Astrocyte (in vitro differentiated cells and primary cell): Measurements from ENCODE around the gene RNASE12. TPM values are rescaled to one million over a fixed set of nuclear protein-coding genes. Genes with fewer than 3 reads are reported as not detected.
A peak's percentile ranks its signal among the peaks of the same experiment; 100 is the strongest.

Experiments used
- DNase-seq: peaks from one replicate; pipeline ENCODE4 v3.0.0-alpha.2; 2010; ENCODE audit warnings: low read depth
- FAIRE-seq: peaks from 2 replicates; lab custom pipeline; 2011; peaks lifted over from hg19 to GRCh38; lab: Jason Lieb, UNC
- H2AFZ ChIP-seq: 2 replicates; pipeline ENCODE4 v1.6.0; 2012; ENCODE audit warnings: low read depth, low read length, inconsistent platforms
- H3K27ac ChIP-seq: 2 replicates; pipeline ENCODE4 v1.5.1; 2011; ENCODE audit warnings: low read depth, low read length, inconsistent platforms
- H3K27me3 ChIP-seq: 2 replicates; pipeline ENCODE4 v1.6.0; 2011; ENCODE audit warnings: low read length, inconsistent platforms; ENCODE audit not compliant: insufficient read depth
- H3K36me3 ChIP-seq: 2 replicates; pipeline ENCODE4 v1.5.1; 2011; ENCODE audit warnings: low read length, inconsistent platforms; ENCODE audit not compliant: insufficient read depth
- H3K4me1 ChIP-seq: 2 replicates; pipeline ENCODE4 v1.5.1; 2011; ENCODE audit warnings: low read length, inconsistent platforms; ENCODE audit not compliant: insufficient read depth
- H3K4me2 ChIP-seq: 2 replicates; pipeline ENCODE4 v1.6.0; 2012; ENCODE audit warnings: low read length, inconsistent platforms
- H3K4me3 ChIP-seq: 2 replicates; pipeline ENCODE4 v1.5.1; 2011; ENCODE audit warnings: low read depth, mild to moderate bottlenecking, low read length, inconsistent platforms; ENCODE audit not compliant: insufficient read depth
- H3K79me2 ChIP-seq: 2 replicates; pipeline ENCODE4 v1.6.0; 2012; ENCODE audit warnings: mild to moderate bottlenecking, low read length, inconsistent platforms; ENCODE audit not compliant: insufficient read depth
- H3K9ac ChIP-seq: 2 replicates; pipeline ENCODE4 v1.6.0; 2012; ENCODE audit warnings: mild to moderate bottlenecking, low read length, inconsistent platforms
- H3K9me3 ChIP-seq: 2 replicates; pipeline ENCODE4 v1.5.1; 2012; ENCODE audit warnings: low read depth, mild to moderate bottlenecking, low read length, inconsistent platforms; ENCODE audit not compliant: insufficient read depth
- H4K20me1 ChIP-seq: 2 replicates; pipeline ENCODE4 v1.6.0; 2012; ENCODE audit warnings: low read length, inconsistent platforms; ENCODE audit not compliant: insufficient read depth
- H3K27ac Mint-ChIP-seq: one replicate; pipeline ENCODE4 v1.8.0; 2021; ENCODE audit warnings: mild to moderate bottlenecking, mixed read lengths; ENCODE audit not compliant: unreplicated experiment
- H3K27me3 Mint-ChIP-seq: one replicate; pipeline ENCODE4 v1.8.0; 2021; ENCODE audit warnings: low read depth, mixed read lengths; ENCODE audit not compliant: unreplicated experiment
- H3K36me3 Mint-ChIP-seq: one replicate; pipeline ENCODE4 v1.8.0; 2021; ENCODE audit warnings: low read depth, mixed read lengths; ENCODE audit not compliant: unreplicated experiment
- H3K4me1 Mint-ChIP-seq: one replicate; pipeline ENCODE4 v1.8.0; 2021; ENCODE audit warnings: low read depth, mixed read lengths; ENCODE audit not compliant: unreplicated experiment
- H3K4me3 Mint-ChIP-seq: one replicate; pipeline ENCODE4 v1.8.0; 2021; ENCODE audit warnings: mild to moderate bottlenecking, moderate library complexity, mixed read lengths; ENCODE audit not compliant: unreplicated experiment
- H3K9me3 Mint-ChIP-seq: one replicate; pipeline ENCODE4 v1.8.0; 2021; ENCODE audit warnings: mild to moderate bottlenecking, mixed read lengths; ENCODE audit not compliant: unreplicated experiment
- EZH2 ChIP-seq: IDR thresholded peaks from 2 replicates; pipeline ENCODE4 v1.6.1; 2012; ENCODE audit warnings: mild to moderate bottlenecking, low read length, inconsistent platforms; ENCODE audit not compliant: insufficient read depth
- total RNA-seq: library from RNA; stranded (reverse); gene quantifications from 2 replicates; pipeline ENCODE4 v1.2.1, GENCODE V29; 2021
- TF ChIP-seq, protein P1 (sequence below): IDR thresholded peaks from 2 replicates; pipeline ENCODE4 v1.5.1; 2011; ENCODE audit warnings: low read depth, mild to moderate bottlenecking, inconsistent platforms, low read length, moderate library complexity; ENCODE audit not compliant: insufficient read depth

Gene RNASE12
- total RNA-seq, 1 donor from 2014 or later, result not detected

- Mint-ChIP-seq H3K4me1 (peaks cover 16% of the 10 kb centered on the region), H3K4me3 (no peak overlapping the region), H3K27me3 (no peaks in the 10 kb centered on the region), H3K36me3 (no peaks in the 10 kb centered on the region), H3K9me3 (no peaks in the 10 kb centered on the region), H3K27ac (no peak overlapping the region)
- TF ChIP-seq EZH2, result no peak
- TF ChIP-seq, protein P1, sequence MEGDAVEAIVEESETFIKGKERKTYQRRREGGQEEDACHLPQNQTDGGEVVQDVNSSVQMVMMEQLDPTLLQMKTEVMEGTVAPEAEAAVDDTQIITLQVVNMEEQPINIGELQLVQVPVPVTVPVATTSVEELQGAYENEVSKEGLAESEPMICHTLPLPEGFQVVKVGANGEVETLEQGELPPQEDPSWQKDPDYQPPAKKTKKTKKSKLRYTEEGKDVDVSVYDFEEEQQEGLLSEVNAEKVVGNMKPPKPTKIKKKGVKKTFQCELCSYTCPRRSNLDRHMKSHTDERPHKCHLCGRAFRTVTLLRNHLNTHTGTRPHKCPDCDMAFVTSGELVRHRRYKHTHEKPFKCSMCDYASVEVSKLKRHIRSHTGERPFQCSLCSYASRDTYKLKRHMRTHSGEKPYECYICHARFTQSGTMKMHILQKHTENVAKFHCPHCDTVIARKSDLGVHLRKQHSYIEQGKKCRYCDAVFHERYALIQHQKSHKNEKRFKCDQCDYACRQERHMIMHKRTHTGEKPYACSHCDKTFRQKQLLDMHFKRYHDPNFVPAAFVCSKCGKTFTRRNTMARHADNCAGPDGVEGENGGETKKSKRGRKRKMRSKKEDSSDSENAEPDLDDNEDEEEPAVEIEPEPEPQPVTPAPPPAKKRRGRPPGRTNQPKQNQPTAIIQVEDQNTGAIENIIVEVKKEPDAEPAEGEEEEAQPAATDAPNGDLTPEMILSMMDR, result no peak
- H3K4me2 ChIP-seq, result no peak overlapping the region
- no peaks in the 10 kb centered on the region for H3K36me3 ChIP-seq
- no peak overlapping the region for H2AFZ ChIP-seq
- H3K27ac ChIP-seq, result no peak overlapping the region
- peaks cover 21% of the 10 kb centered on the region for H3K4me1 ChIP-seq
- H3K9ac ChIP-seq, result no peak overlapping the region
- H3K9me3 ChIP-seq, result no peaks in the 10 kb centered on the region
- peaks cover 24% of the 10 kb centered on the region for H3K27me3 ChIP-seq
- FAIRE-seq (no peak), DNase-seq (no peak)
- peaks cover 3% of the 10 kb centered on the region for H4K20me1 ChIP-seq
- H3K79me2 ChIP-seq, result no peaks in the 10 kb centered on the region
- H3K4me3 ChIP-seq, result no peak overlapping the region
Observed at GRCh38 chr14:20627346-20628027, 36.3 kb upstream of the RNASE12 start.

- no peak for TF ChIP-seq EZH2
- TF ChIP-seq, protein P1, result no peak
- Mint-ChIP-seq H3K9me3 (no peaks in the 10 kb centered on the region), H3K27me3 (peaks cover 2% of the 10 kb centered on the region), H3K27ac (no peak overlapping the region), H3K4me3 (peak overlapping the region; percentile 91), H3K4me1 (peaks cover 12% of the 10 kb centered on the region), H3K36me3 (no peaks in the 10 kb centered on the region)
- peaks cover 3% of the 10 kb centered on the region for H4K20me1 ChIP-seq
- peaks cover 13% of the 10 kb centered on the region for H3K4me1 ChIP-seq
- H3K4me2 ChIP-seq, result peak overlapping the region; percentile 99
- peaks cover 24% of the 10 kb centered on the region for H3K27me3 ChIP-seq
- H3K27ac ChIP-seq, result no peak overlapping the region
- H3K9me3 ChIP-seq, result no peaks in the 10 kb centered on the region
- no peak overlapping the region for H2AFZ ChIP-seq
- H3K4me3 ChIP-seq, result no peak overlapping the region
- no peak for FAIRE-seq
- no peak for DNase-seq
- no peaks in the 10 kb centered on the region for H3K79me2 ChIP-seq
- H3K36me3 ChIP-seq, result no peaks in the 10 kb centered on the region
- no peak overlapping the region for H3K9ac ChIP-seq
Observed at GRCh38 chr14:20626274-20626673, 35.1 kb upstream of the RNASE12 start.

DNA sequence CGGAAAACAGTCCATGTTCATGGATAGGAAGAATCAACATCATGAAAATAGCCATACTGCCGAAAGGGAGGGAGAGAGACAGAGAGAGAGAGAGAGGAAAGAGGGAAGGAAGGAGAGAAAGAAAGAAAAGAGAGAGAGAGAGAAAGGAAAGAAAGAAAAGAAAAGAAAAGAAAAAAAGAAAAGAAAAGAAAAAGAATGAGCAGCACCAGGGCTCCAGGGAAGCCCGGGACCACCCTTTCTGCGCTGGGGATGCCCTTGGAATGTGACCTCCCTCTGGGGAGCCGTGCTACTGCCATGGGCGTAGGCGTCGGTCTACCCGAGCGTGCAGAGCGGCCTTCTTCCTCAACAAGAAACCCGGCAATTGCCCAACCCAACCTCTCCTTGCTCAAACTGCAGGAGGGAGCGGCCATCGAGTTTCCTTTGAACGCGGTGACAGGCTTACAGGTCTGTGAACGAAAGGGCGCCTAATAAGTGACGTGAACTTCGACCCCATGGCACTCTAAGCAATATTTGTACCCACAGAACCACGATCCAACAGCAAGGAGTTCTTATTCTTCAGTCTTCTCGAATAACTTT, 33.4 kb upstream of the RNASE12 start:
- H3K9me3 Mint-ChIP-seq, result no peaks in the 10 kb centered on the region
- peaks cover 2% of the 10 kb centered on the region for H3K27me3 Mint-ChIP-seq
- H3K36me3 ChIP-seq, result no peaks in the 10 kb centered on the region
- peak overlapping the region; percentile 81 for H3K27ac Mint-ChIP-seq
- H3K4me1 ChIP-seq, result peaks cover 10% of the 10 kb centered on the region
- H3K9ac ChIP-seq, result peak overlapping the region; percentile 72
- no peaks in the 10 kb centered on the region for H3K36me3 Mint-ChIP-seq
- no peaks in the 10 kb centered on the region for H3K9me3 ChIP-seq
- TF ChIP-seq, protein P1, result no peak
- TF ChIP-seq EZH2, result no peak
- peak overlapping the region; percentile 99 for H3K4me2 ChIP-seq
- H3K4me1 Mint-ChIP-seq, result peaks cover 12% of the 10 kb centered on the region
- FAIRE-seq, result no peak
- DNase-seq, result peak; percentile 52
- peak overlapping the region; percentile 91 for H3K4me3 Mint-ChIP-seq
- H3K79me2 ChIP-seq, result no peaks in the 10 kb centered on the region
- H2AFZ ChIP-seq, result peak overlapping the region; percentile 88
- peaks cover 24% of the 10 kb centered on the region for H3K27me3 ChIP-seq
- H4K20me1 ChIP-seq, result peaks cover 3% of the 10 kb centered on the region
- peak overlapping the region; percentile 79 for H3K4me3 ChIP-seq
- no peak overlapping the region for H3K27ac ChIP-seq
